Measurements from ENCODE around the gene ARHGAP12. TPM values are rescaled to one million over a fixed set of nuclear protein-coding genes. Genes with fewer than 3 reads are reported as not detected.
A peak's percentile ranks its signal among the peaks of the same experiment; 100 is the strongest.

ARHGAP12 gene
- total RNA-seq, 1 experiment from 2014 or later = 62.3 TPM

- Histone ChIP-seq H3K36me3 (ENCODE audit: control insufficient read depth, insufficient read depth, low read length) (no peaks in the 10 kb centered on the region), H3K9me3 (no peaks in the 10 kb centered on the region), H3K27me3 (replicated peaks; ENCODE audit: control insufficient read depth, insufficient read depth, low read length) (no peaks in the 10 kb centered on the region), H3K4me1 (peaks cover 42% of the 10 kb centered on the region), H3K4me3 (ENCODE audit: low read depth, low read length) (peak overlapping the region; percentile 10)
- no TSS peak for BruUV-seq (replicated peaks)
- H3K36me3 Mint-ChIP-seq (ENCODE audit: insufficient read depth, unreplicated experiment) = peaks cover 6% of the 10 kb centered on the region
- ChIA-PET POLR2A (interaction anchor here (1.5 kb wide), 1 partner anchor 18 kb away, joined by 7 read pairs; no protein-coding TSS in a partner anchor), CTCF (interaction anchor here (3.6 kb wide), 1 partner anchor 85 kb away, joined by 28 read pairs; no protein-coding TSS in a partner anchor)
- H3K9me3 Mint-ChIP-seq (ENCODE audit: unreplicated experiment) = no peaks in the 10 kb centered on the region
- H3K4me3 Mint-ChIP-seq (ENCODE audit: unreplicated experiment) = peak overlapping the region; percentile 65
- no peaks in the 10 kb centered on the region for H3K27me3 Mint-ChIP-seq (ENCODE audit: insufficient read depth, unreplicated experiment)
- H3K27ac Mint-ChIP-seq (ENCODE audit: unreplicated experiment) = peak overlapping the region; percentile 70
- TF ChIP-seq CTCF (IDR thresholded peaks at IDR 0.05; ENCODE audit: insufficient read depth in 1 of 2, low read depth in 1 of 2, low read length in 1 of 2, severe bottlenecking in 1 of 2, unreplicated experiment in 1 of 2) = peak; percentile 47 to 82
- intact Hi-C loops (cut with micrococcal nuclease; ENCODE audit: unreplicated experiment) = loop anchor here (1.0 to 5.0 kb wide), 5 partner anchors 18 to 260 kb away; no protein-coding TSS in a partner anchor
- peaks cover 26% of the 10 kb centered on the region for H3K4me1 Mint-ChIP-seq (ENCODE audit: low read depth, unreplicated experiment)
- peak; percentile 74 to 84 for DNase-seq
These were observed 18.7 kb upstream of the ARHGAP12 start for GRCh38 chr10:31947144-31947926.

GRCh38 chr10:31945392-31945791, 16.8 kb upstream of the ARHGAP12 start:
- H3K4me1 ChIP-seq = peaks cover 61% of the 10 kb centered on the region
- Mint-ChIP-seq H3K4me3 (ENCODE audit: unreplicated experiment) (no peak overlapping the region), H3K27me3 (ENCODE audit: insufficient read depth, unreplicated experiment) (no peaks in the 10 kb centered on the region), H3K9me3 (ENCODE audit: unreplicated experiment) (no peaks in the 10 kb centered on the region), H3K27ac (ENCODE audit: unreplicated experiment) (peak overlapping the region; percentile 86), H3K4me1 (ENCODE audit: low read depth, unreplicated experiment) (peaks cover 41% of the 10 kb centered on the region), H3K36me3 (ENCODE audit: insufficient read depth, unreplicated experiment) (peaks cover 6% of the 10 kb centered on the region)
- ChIA-PET POLR2A (interaction anchor here (0.7 kb wide), 1 partner anchor 1586 kb away, joined by 5 read pairs; no protein-coding TSS in a partner anchor), CTCF (interaction anchor here (2.4 kb wide), 1 partner anchor 83 kb away, joined by 8 read pairs; no protein-coding TSS in a partner anchor)
- no peaks in the 10 kb centered on the region for H3K9me3 ChIP-seq
- no peak for TF ChIP-seq CTCF (IDR thresholded peaks at IDR 0.05; ENCODE audit: insufficient read depth in 1 of 2, low read depth in 1 of 2, low read length in 1 of 2, severe bottlenecking in 1 of 2, unreplicated experiment in 1 of 2)
- H3K36me3 ChIP-seq (ENCODE audit: control insufficient read depth, insufficient read depth, low read length) = no peaks in the 10 kb centered on the region
- BruUV-seq (replicated peaks) = no TSS peak
- H3K4me3 ChIP-seq (ENCODE audit: low read depth, low read length) = no peak overlapping the region
- no peaks in the 10 kb centered on the region for H3K27me3 ChIP-seq (replicated peaks; ENCODE audit: control insufficient read depth, insufficient read depth, low read length)
- intact Hi-C loops (cut with micrococcal nuclease; ENCODE audit: unreplicated experiment) = loop anchor here (5.0 kb wide), 2 partner anchors 227 to 262 kb away; no protein-coding TSS in a partner anchor
- no peak for DNase-seq

- Histone ChIP-seq H3K4me1 (peaks cover 70% of the 10 kb centered on the region), H3K9me3 (no peaks in the 10 kb centered on the region), H3K36me3 (ENCODE audit: control insufficient read depth, insufficient read depth, low read length) (no peaks in the 10 kb centered on the region), H3K4me3 (ENCODE audit: low read depth, low read length) (no peak overlapping the region), H3K27me3 (replicated peaks; ENCODE audit: control insufficient read depth, insufficient read depth, low read length) (no peaks in the 10 kb centered on the region)
- DNase-seq = no peak
- BruUV-seq (replicated peaks) = no TSS peak
- TF ChIP-seq CTCF (IDR thresholded peaks at IDR 0.05; ENCODE audit: insufficient read depth in 1 of 2, low read depth in 1 of 2, low read length in 1 of 2, severe bottlenecking in 1 of 2, unreplicated experiment in 1 of 2) = no peak
- H3K4me1 Mint-ChIP-seq (ENCODE audit: low read depth, unreplicated experiment) = peaks cover 49% of the 10 kb centered on the region
- H3K27ac Mint-ChIP-seq (ENCODE audit: unreplicated experiment) = peak overlapping the region; percentile 86
- intact Hi-C loops (cut with micrococcal nuclease; ENCODE audit: unreplicated experiment) = no loop called here
- H3K9me3 Mint-ChIP-seq (ENCODE audit: unreplicated experiment) = no peaks in the 10 kb centered on the region
- ChIA-PET POLR2A (no interaction called here), CTCF (no interaction called here)
- no peaks in the 10 kb centered on the region for H3K27me3 Mint-ChIP-seq (ENCODE audit: insufficient read depth, unreplicated experiment)
- peaks cover 6% of the 10 kb centered on the region for H3K36me3 Mint-ChIP-seq (ENCODE audit: insufficient read depth, unreplicated experiment)
- peak overlapping the region; percentile 16 for H3K4me3 Mint-ChIP-seq (ENCODE audit: unreplicated experiment)
These were observed 15.4 kb upstream of the ARHGAP12 start for GRCh38 chr10:31944071-31944433.

All from Caco-2 (cell line).